ENCODE measurements around the gene FAM163B.

FAM163B gene

GRCh38 chr9:133539991-133540697 lies 69.0 kb downstream of the FAM163B start:
- DNase-seq, result no peak

GRCh38 chr9:133538851-133539833 lies 70.0 kb downstream of the FAM163B start:
- DNase-seq, result no peak

- DNase-seq, result no peak
Measured at GRCh38 chr9:133538176-133538575, 71.0 kb downstream of the FAM163B start.

GRCh38 chr9:133537257-133537656 lies 71.9 kb downstream of the FAM163B start:
- DNase-seq, result no peak

- DNase-seq, result no peak
Measured at GRCh38 chr9:133536536-133536935, 72.7 kb downstream of the FAM163B start.

- DNase-seq, result no peak
Measured at GRCh38 chr9:133536080-133536479, 73.1 kb downstream of the FAM163B start.

GRCh38 chr9:133535306-133535877 lies 73.8 kb downstream of the FAM163B start:
- DNase-seq, result peak; percentile 47

- peak; percentile 85 for DNase-seq
Measured at GRCh38 chr9:133534346-133535291, 74.6 kb downstream of the FAM163B start, which contains the start of gene ADAMTSL2. TSS of gene ADAMTSL2 (plus strand) at chr9:133534704. CDS start at chr9:133536713, 2,009 bp downstream.

GRCh38 chr9:133533857-133534256 lies 75.3 kb downstream of the FAM163B start:
- DNase-seq, result peak; percentile 75

GRCh38 chr9:133532937-133533668 lies 76.1 kb downstream of the FAM163B start:
- DNase-seq, result peak; percentile 93

GRCh38 chr9:133531293-133531692 lies 77.9 kb downstream of the FAM163B start:
- DNase-seq, result no peak

- DNase-seq, result no peak
Measured at GRCh38 chr9:133529874-133530273, 79.3 kb downstream of the FAM163B start.

- DNase-seq, result no peak
Measured at GRCh38 chr9:133529457-133529856, 79.7 kb downstream of the FAM163B start.

- DNase-seq, result peak; percentile 62
Measured at GRCh38 chr9:133528876-133529241, 80.3 kb downstream of the FAM163B start.

GRCh38 chr9:133528001-133528875 lies 81.0 kb downstream of the FAM163B start:
- peak; percentile 61 for DNase-seq

- no peak for DNase-seq
Measured at GRCh38 chr9:133527444-133527920, 81.7 kb downstream of the FAM163B start.

Data from DMS53 (cell line).